ENCODE results near the gene RASSF4.

Gene RASSF4

GRCh38 chr10:44976352-44977198, 17.0 kb downstream of the RASSF4 start:
- no peak for DNase-seq

DNA sequence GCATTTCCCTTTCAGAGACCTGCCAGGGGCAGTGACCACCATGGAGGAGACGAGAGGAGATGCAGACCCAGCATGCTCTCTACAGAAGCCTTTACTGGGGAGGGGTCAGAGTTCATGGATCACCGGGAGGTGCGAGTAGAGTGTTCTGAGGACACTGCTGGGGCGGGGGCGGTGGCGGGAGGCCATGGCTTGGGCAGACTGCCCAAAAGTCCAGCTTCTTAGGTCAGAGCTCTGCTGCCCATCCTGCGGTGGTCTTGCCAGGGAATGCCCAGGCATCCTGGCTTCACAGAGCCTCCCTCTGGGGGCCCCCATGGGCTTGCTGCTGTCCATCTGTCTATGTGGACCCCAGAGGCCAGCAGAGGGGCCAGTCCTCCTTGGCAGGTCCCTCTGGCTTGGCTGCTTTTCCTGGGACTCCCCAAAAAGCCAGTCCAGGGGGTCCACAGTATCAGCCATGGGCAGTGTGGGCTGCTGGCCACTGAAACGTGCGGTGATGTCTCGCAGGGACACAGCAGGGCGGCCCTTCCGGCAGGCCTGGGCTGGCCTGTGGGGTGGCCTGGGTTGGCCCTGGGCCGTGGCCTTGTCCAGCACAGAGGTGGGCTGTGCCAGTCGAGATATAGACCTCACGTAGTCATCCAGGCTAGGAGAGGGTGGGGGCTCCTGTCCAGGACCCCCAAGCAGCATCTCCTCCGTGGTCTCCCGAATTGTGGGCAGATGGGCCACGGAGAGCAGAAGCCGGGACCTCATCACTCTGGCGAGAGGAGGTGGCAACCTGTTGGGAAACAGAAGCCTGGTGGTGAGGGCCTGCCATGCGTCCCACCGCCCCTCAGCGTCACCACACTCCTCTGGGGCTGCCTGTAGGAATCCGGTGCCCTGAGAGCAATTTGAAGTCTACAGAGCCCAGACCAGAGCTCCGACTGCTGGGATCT, 17.9 kb downstream of the RASSF4 start:
- no peak for DNase-seq

DNA sequence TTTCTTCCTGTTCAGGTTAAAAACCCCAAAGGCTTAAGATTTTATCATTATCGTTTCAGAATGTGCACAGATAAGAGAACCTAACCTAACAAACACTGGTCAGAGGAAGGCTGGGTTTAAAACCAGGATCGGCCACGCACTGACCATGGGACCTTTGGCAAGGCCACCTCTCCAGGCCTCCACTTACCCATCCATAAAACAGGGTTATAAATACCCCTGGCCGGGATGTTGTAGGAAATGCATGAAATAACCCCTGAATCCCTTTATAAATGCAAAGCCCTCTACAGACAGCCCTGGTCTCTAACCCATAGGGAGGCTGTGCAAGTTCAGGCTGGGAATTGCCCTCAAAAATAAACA, 18.6 kb downstream of the RASSF4 start:
- no peak for DNase-seq

DNA sequence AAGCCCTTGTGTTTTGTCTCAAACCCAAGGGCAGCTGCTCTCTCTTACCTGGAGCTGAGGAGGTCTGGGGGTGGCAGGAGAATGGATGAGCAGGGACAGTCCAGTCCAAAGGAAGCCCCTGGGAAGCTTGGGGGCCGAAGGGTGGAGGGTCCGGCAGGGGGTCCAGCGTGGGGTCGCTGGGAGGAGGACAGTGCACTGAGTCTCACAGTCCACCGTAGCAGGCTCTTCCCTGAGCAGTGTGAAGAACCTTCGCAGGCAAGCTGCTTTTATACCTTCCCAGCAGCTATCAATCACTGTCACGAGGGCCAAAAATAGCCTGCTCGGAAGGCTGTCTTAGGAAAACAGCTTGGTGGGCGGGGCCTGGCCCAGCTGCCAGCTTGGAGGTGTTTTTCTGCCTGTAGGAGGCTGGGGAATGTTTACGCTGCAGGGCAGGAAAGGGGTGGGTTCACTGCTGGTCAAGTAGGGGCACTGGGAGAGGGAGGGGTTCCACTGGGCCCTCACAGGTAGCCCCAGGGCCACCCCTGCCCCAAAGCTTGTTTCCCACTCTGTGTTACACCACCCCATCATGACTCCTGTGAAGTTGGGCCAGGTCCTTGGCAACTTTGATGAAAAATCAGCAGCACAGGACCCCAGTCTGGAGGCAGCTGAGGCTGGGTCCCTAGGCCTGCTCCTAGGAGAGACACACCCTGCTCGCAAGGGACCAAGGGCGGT, 19.1 kb downstream of the RASSF4 start, which contains the start of gene DEPP1:
Gene DEPP1, minus strand, starts transcription at position 240 of the 711 bp plus-strand sequence. CDS start 779 bp downstream, outside the sequence.
- no peak for DNase-seq

- no peak for DNase-seq
Observed at GRCh38 chr10:44979281-44980191, 19.9 kb downstream of the RASSF4 start.

DNA sequence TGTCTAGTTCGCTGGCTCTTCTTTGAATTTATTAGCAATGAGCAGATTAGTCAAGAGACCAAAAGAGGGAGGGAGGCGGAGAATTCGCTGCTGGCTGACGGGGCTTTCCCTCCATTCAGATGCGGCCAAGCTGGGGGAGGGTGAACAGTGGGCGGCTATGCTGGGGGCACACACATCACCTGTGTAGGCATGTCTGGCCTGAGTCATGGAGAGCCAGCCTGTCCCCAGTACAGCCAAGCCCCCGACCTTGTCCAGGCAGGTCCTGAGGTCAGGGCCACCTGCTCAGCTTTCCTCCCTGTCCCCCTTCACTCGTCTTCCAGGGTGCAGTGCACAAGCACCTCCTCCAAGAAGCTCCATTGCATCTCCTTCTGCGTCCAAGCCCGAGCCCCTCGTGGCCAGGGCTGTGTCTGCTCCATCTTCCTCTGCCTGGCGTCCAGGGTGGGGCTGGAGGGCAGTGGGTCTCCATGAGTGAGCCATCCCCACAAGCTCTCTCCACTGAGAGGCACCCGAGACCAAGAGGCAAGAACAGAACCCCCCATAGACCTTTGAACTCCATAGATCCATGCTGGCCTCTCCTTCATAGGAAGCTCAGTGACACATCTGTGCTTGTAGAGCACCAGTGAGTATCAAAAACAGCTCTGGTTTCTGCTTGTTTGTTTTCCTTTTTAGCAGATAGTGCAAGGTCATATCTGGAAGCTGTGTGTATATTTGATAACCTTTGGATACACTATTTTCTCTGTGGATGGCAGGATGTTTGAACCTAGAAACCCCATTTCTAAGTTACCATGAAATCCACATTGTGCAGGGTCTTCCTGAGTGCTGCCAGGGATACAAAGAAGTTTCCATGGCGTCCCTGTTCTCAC, 20.9 kb downstream of the RASSF4 start:
- no peak for DNase-seq

GRCh38 chr10:44981172-44982113, 21.8 kb downstream of the RASSF4 start:
- no peak for DNase-seq

- no peak for DNase-seq
Observed at GRCh38 chr10:44982114-44982460, 22.5 kb downstream of the RASSF4 start.

- DNase-seq: no peak
Observed at GRCh38 chr10:44982496-44982895, 22.9 kb downstream of the RASSF4 start.

GRCh38 chr10:44983066-44983894, 23.7 kb downstream of the RASSF4 start:
- DNase-seq: no peak

GRCh38 chr10:44983895-44984278, 24.3 kb downstream of the RASSF4 start:
- no peak for DNase-seq

DNA sequence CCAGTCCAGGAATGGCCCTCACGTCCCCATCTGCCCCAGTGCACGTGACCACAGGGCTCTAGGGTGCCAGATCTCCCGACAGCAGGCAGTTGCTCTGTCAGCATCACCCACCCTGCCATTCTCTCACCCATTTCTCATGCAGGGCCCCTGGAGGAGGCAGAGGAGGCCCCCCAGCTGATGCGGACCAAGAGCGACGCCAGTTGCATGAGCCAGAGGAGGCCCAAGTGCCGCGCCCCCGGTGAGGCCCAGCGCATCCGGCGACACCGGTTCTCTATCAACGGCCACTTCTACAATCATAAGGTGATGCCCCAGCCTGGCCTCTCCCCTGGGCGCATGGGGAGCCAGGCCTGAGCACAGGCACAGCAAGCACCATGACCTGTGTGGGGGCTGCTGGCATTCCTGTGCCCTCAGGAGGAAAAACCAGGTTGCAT, 25.1 kb downstream of the RASSF4 start:
- DNase-seq: no peak

DNA sequence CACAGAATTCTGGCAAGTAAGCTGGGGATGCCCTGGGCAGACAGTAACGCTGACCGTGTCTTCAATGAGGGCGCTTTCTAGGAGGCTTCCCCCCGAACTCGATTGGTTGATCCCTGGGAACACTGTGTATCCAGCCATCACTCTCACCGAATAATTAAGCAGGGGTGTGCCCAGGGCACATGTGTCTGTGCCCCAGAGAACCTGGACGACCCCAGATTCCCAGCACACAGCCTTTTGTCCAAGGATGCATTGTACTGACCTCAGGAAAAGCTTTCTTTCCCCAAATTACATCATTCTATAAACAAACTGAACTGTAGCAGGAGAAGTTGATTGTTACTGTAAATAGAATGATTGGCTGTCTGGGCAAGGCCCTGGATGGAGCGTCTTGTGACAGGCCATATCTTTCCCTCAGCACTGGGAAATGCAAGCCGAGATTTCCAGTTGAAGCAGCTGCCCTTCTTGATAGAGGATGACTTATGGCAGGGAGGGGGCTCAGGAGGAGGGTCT, 25.6 kb downstream of the RASSF4 start:
- no peak for DNase-seq

DNA sequence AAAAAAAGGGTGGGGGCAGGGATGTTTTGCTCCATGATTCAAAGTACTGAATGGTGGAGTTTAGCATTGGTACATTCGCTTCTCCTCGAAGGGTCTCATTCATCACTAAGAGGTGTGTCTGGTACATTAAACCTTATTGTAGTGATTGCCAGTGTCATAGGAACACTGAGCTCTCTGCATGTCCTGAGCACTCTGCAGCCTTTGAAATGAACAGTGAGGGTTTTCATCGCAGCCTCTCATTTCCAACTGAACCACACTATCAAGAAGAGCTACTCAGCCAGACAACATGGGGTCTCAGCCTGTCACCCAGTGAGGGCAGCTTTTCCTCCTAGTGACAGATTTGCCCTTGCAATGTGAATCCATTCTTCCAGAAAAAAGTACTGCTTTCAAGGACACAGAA, 26.6 kb downstream of the RASSF4 start:
- DNase-seq: no peak

DNA sequence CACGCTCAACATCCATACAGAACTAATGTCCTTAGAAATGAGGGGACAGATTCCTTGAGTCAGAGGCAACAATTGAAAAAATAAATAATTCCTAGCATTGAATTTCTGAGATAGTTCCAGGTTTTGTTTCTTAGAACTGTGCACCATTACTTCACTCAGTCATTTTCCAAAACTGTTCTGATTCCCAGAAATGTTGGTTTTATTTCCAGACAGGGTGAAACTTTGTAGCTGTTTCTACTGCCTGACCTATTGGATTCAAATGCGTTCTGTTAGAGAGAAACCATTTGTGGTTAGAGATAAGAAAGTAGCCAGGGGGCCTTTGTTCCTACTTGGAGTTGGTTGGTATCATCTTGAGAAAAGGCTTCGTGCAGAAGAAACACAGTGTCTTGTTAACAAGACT, 27.1 kb downstream of the RASSF4 start:
- DNase-seq: no peak

DNA sequence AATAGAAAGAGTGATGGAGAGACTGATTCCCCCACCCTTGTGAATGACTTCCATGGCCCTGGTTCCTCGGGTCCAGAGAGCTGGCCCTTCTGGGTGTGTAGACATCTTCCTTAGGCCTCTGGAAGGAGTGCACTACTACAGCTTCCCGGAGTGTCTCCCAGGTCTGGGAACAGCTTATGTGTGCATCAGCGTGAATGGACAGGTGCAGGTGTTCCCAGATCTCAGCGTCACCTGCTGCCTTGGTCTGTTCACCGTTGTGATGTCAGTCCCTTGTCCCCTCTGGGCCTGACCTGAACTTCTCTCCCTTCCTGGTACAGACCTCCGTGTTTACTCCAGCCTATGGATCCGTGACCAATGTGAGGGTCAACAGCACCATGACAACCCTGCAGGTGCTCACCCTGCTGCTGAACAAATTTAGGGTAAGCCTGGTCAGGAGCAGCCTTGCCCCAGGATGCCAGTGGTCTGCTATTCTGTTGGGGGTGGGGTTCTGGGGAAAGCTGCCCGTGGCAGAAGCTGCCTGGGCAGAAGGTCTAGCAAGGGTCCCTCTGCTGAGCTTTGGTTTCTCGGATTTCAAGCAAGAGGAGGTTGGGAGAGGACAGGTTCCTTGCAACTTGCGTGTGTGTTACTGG, 29.5 kb downstream of the RASSF4 start:
- DNase-seq: no peak

DNA sequence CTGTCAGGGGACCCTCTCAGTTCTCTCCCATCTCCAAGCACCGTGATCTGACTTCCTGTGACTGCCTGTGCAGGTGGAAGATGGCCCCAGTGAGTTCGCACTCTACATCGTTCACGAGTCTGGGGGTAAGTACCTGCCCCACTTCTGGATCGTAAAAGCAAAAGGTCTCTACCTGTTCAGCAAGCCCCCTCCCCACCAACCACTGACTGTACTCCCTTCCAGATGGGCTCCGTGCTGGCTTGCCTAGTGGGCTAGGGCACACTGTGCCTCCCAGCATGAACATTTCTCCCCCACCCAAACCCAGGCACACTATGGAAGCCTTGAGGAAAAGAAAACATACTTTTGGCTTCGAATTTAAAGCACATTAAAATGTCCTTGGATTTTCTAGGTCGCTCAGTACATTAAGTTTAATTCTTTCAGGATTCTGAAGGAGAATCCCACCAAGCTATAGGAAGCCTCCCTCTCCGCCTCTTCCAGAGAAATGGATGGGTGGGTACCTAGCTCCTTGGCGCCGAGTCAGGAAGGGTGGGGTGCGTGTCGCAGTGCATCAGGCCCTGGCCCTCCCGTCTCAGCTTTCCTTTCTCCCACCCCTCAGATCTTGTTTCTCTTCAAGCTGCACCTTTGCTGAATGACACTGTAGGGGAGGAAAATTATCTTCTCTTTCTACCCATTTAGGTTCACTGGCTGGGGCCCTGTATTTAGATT, 30.1 kb downstream of the RASSF4 start:
- no peak for DNase-seq

GRCh38 chr10:44990302-44990655, 30.7 kb downstream of the RASSF4 start:
- DNase-seq: no peak

Measured in activated CD8-positive, alpha-beta memory T cell treated with anti-CD3 and anti-CD28 coated beads, Interleukin-2, amount 50 U/mL, for 48 hours (primary cell).